ENCODE data around the gene ZNF277.

Gene ZNF277

DNA sequence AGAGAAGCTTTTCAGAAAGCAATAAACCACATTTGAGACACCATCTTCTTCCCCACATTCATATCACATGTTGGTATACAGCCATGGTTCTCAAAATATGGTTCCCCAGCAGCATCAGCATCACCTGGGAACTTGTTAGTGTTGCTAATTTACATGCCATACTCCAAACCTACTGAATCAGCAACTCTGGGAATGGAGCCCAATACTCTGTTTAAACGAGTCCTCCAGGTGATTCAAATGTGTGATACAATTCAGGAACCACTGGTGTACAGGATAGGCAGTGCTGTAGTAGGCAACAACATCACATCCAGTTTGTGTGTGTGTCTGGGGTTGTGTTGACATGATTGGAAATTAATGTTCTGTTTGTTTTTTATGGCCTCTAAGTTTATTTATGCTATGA lies 47.7 kb downstream of the ZNF277 start:
- 80 to 90% methylated on average over 1 of the region's 1 CpG for WGBS, 2 experiments (ENCODE audit: insufficient coverage in 2 of 2)
- H3K4me3 ChIP-seq (ENCODE audit: extremely low read depth, insufficient read depth, low read length, poor library complexity, severe bottlenecking), result no peak overlapping the region

DNA sequence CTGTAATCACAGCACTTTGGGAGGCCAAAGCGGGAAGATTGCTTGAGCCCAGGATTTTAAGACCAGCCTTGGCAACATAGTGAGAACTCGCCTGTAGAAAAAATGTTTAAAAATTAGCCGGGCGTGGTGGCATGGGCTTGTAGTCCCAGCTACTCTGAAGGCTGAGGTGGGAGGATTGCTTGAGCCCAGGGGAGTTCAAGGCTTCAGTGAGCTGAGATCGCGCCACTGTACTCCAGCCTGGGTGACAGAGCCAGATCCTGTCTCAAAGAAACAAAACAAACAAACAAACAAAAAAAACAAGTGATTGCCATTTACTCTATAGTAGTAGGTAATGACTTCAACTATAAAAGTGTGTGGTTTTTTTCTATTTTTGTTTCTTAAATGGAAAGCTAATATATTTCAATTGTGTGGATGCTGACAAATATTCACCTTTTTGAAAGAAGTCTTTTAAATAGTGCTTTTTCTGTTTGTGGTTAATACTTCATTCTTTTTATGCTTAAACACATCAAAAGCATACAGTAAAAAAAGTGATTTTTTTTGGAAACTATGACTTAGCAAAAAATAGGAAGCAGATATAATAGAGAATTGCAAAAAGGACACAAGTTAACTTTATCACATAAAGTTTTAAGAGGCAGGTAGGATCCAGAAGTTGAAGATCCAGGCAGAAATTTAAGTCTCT lies 48.4 kb downstream of the ZNF277 start:
- Histone ChIP-seq H3K36me3 (ENCODE audit: control insufficient read depth, insufficient read depth, low read length) (no peaks in the 10 kb centered on the region), H3K9me3 (ENCODE audit: control insufficient read depth, low read length) (no peaks in the 10 kb centered on the region), H3K4me1 (ENCODE audit: control insufficient read depth, insufficient read depth, low read length, poor library complexity, severe bottlenecking) (peaks cover 7% of the 10 kb centered on the region), H3K27ac (ENCODE audit: low read depth, low read length, severe bottlenecking) (no peak overlapping the region), H3K4me3 (ENCODE audit: extremely low read depth, insufficient read depth, low read length, poor library complexity, severe bottlenecking) (no peak overlapping the region)
- 74 to 91% methylated on average over 4 of the region's 6 CpGs for WGBS, 2 experiments (ENCODE audit: insufficient coverage in 2 of 2)

More for the DNA sequence above, 47.7 kb downstream of the ZNF277 start:
- H3K27ac ChIP-seq (ENCODE audit: low read depth, low read length, severe bottlenecking), result no peak overlapping the region
- H3K36me3 ChIP-seq (ENCODE audit: control insufficient read depth, insufficient read depth, low read length), result no peaks in the 10 kb centered on the region
- peaks cover 7% of the 10 kb centered on the region for H3K4me1 ChIP-seq (ENCODE audit: control insufficient read depth, insufficient read depth, low read length, poor library complexity, severe bottlenecking)
- H3K9me3 ChIP-seq (ENCODE audit: control insufficient read depth, low read length), result no peaks in the 10 kb centered on the region

DNA sequence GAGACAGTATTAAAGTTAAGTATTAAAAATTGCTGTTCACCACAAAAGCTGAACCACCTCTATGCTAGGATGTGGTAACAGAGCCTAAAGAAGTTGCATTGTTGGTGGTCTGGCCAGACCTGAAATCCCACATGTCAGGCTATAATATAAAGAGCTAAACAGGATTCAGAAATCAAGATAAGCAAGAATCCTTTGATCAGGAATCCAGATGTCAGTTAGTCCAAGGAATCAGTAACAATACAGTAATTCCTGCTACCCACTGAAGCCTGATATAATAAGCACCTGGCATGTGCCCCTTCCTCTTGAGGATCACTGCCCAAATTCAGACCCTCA lies 48.9 kb downstream of the ZNF277 start:
- Histone ChIP-seq H3K4me1 (ENCODE audit: control insufficient read depth, insufficient read depth, low read length, poor library complexity, severe bottlenecking) (peaks cover 7% of the 10 kb centered on the region), H3K4me3 (ENCODE audit: extremely low read depth, insufficient read depth, low read length, poor library complexity, severe bottlenecking) (no peak overlapping the region), H3K36me3 (ENCODE audit: control insufficient read depth, insufficient read depth, low read length) (no peaks in the 10 kb centered on the region), H3K9me3 (ENCODE audit: control insufficient read depth, low read length) (no peaks in the 10 kb centered on the region), H3K27ac (ENCODE audit: low read depth, low read length, severe bottlenecking) (no peak overlapping the region)

DNA sequence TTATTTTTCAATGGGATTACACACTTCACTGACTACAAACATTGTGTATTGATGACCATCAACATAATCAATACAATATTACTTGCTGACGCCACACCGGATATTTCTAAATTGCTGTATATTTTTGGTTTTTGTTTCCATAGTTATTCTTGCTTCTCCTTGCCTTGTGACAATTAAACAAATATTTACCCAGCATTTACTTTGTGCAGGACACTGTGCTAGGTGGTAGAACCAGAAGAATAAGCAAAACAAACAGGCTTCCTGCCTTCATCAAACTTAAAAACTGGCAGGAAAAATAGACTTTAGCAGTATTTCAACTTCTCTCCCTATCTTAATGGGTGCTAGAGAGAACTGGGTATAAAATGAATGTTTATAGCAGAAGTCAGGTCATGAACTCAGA lies 50.6 kb downstream of the ZNF277 start:
- H3K4me3 ChIP-seq (ENCODE audit: extremely low read depth, insufficient read depth, low read length, poor library complexity, severe bottlenecking), result no peak overlapping the region
- no peaks in the 10 kb centered on the region for H3K9me3 ChIP-seq (ENCODE audit: control insufficient read depth, low read length)
- H3K4me1 ChIP-seq (ENCODE audit: control insufficient read depth, insufficient read depth, low read length, poor library complexity, severe bottlenecking), result peaks cover 3% of the 10 kb centered on the region
- H3K36me3 ChIP-seq (ENCODE audit: control insufficient read depth, insufficient read depth, low read length), result no peaks in the 10 kb centered on the region
- H3K27ac ChIP-seq (ENCODE audit: low read depth, low read length, severe bottlenecking), result no peak overlapping the region
- no CpG with 5 or more reads among the region's 2 CpGs for WGBS, 2 experiments (ENCODE audit: insufficient coverage in 2 of 2)

DNA sequence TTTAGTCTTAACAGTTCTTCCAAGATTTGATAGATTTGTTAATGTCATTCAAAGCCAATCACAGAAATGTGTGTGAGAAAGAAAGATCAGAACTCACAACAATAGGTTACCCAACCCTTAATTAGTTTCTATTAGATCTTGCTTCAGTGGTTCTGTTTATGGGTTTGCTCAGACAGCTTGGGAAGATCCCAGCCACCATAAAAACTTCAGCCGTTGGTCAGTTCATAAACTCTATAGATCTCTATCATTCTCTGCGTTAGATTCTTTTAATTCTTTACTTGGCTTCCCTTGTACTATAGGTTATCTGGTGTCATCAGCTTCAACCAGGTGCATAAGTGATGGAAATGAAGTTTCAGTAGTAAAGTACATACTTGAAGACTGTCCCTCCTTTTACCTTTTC lies 54.4 kb downstream of the ZNF277 start:
- no peaks in the 10 kb centered on the region for H3K4me1 ChIP-seq (ENCODE audit: control insufficient read depth, insufficient read depth, low read length, poor library complexity, severe bottlenecking)
- H3K9me3 ChIP-seq (ENCODE audit: control insufficient read depth, low read length), result no peaks in the 10 kb centered on the region
- H3K27ac ChIP-seq (ENCODE audit: low read depth, low read length, severe bottlenecking), result no peak overlapping the region
- no peak overlapping the region for H3K4me3 ChIP-seq (ENCODE audit: extremely low read depth, insufficient read depth, low read length, poor library complexity, severe bottlenecking)
- no peaks in the 10 kb centered on the region for H3K36me3 ChIP-seq (ENCODE audit: control insufficient read depth, insufficient read depth, low read length)
- no CpG with 5 or more reads among the region's 2 CpGs for WGBS, 2 experiments (ENCODE audit: insufficient coverage in 2 of 2)

DNA sequence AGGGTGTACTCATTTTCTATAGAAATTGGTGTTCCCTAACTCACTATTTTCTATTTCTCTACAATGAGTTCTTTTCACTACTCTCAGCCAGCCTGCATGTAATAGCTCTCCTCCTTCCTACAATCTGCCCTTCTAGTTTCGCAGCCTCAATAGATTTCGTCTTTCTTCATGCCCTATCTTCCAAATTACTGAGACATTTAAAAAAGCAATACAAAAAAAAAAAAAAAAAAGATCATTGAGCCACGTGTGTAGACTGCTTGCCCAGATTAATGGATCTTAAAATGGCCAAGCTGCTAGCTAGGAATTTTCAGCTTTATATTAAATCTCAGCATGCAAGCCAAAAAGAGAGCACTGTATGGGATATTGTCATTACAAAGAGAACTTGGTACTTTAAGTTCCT lies 55.5 kb downstream of the ZNF277 start:
- H3K27ac ChIP-seq (ENCODE audit: low read depth, low read length, severe bottlenecking), result no peak overlapping the region

GRCh38 chr7:112262855-112263487 lies 56.5 kb downstream of the ZNF277 start:
- no peaks in the 10 kb centered on the region for H3K9me3 ChIP-seq (ENCODE audit: control insufficient read depth, low read length)
- H3K4me3 ChIP-seq (ENCODE audit: extremely low read depth, insufficient read depth, low read length, poor library complexity, severe bottlenecking), result no peak overlapping the region
- H3K27ac ChIP-seq (ENCODE audit: low read depth, low read length, severe bottlenecking), result no peak overlapping the region
- H3K36me3 ChIP-seq (ENCODE audit: control insufficient read depth, insufficient read depth, low read length), result no peaks in the 10 kb centered on the region
- 95 to 100% methylated on average over 1 to 2 of the region's 2 CpGs for WGBS, 2 experiments (ENCODE audit: insufficient coverage in 2 of 2)
- H3K4me1 ChIP-seq (ENCODE audit: control insufficient read depth, insufficient read depth, low read length, poor library complexity, severe bottlenecking), result no peaks in the 10 kb centered on the region

More for the DNA sequence above, 55.5 kb downstream of the ZNF277 start:
- Histone ChIP-seq H3K4me1 (ENCODE audit: control insufficient read depth, insufficient read depth, low read length, poor library complexity, severe bottlenecking) (no peaks in the 10 kb centered on the region), H3K4me3 (ENCODE audit: extremely low read depth, insufficient read depth, low read length, poor library complexity, severe bottlenecking) (no peak overlapping the region), H3K9me3 (ENCODE audit: control insufficient read depth, low read length) (no peaks in the 10 kb centered on the region), H3K36me3 (ENCODE audit: control insufficient read depth, insufficient read depth, low read length) (no peaks in the 10 kb centered on the region)
- 73 to 89% methylated on average over 2 of the region's 3 CpGs for WGBS, 2 experiments (ENCODE audit: insufficient coverage in 2 of 2)

DNA sequence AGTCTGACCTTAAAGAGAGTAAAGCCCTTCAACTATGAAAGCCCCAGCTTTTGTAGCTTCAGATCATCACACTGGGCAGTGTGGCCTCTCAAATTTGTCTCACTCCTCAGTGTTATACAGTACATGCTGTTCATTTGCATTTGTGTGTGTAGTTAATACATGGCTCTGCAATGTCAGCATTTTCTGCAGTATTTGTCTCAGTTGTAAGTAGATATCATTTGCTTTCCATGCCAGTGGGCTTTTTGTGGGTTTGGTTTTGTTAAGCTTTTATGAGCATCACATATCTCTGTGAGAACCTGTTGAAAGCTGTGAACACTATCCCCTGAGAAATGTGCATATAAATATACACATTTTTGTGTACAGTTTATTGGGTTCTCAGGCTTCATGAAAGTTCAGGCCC lies 57.0 kb downstream of the ZNF277 start:
- Histone ChIP-seq H3K27ac (ENCODE audit: low read depth, low read length, severe bottlenecking) (no peak overlapping the region), H3K9me3 (ENCODE audit: control insufficient read depth, low read length) (no peaks in the 10 kb centered on the region)

GRCh38 chr7:112266141-112266540 lies 59.6 kb downstream of the ZNF277 start:
- 92 to 93% methylated on average over 2 to 3 of the region's 3 CpGs for WGBS, 2 experiments (ENCODE audit: insufficient coverage in 2 of 2)
- Histone ChIP-seq H3K9me3 (ENCODE audit: control insufficient read depth, low read length) (no peaks in the 10 kb centered on the region), H3K4me1 (ENCODE audit: control insufficient read depth, insufficient read depth, low read length, poor library complexity, severe bottlenecking) (no peaks in the 10 kb centered on the region), H3K27ac (ENCODE audit: low read depth, low read length, severe bottlenecking) (no peak overlapping the region), H3K4me3 (ENCODE audit: extremely low read depth, insufficient read depth, low read length, poor library complexity, severe bottlenecking) (no peak overlapping the region), H3K36me3 (ENCODE audit: control insufficient read depth, insufficient read depth, low read length) (no peaks in the 10 kb centered on the region)

More for the DNA sequence above, 57.0 kb downstream of the ZNF277 start:
- Histone ChIP-seq H3K4me3 (ENCODE audit: extremely low read depth, insufficient read depth, low read length, poor library complexity, severe bottlenecking) (no peak overlapping the region), H3K4me1 (ENCODE audit: control insufficient read depth, insufficient read depth, low read length, poor library complexity, severe bottlenecking) (no peaks in the 10 kb centered on the region), H3K36me3 (ENCODE audit: control insufficient read depth, insufficient read depth, low read length) (no peaks in the 10 kb centered on the region)

GRCh38 chr7:112266595-112267270 lies 60.2 kb downstream of the ZNF277 start:
- no CpG with 5 or more reads among the region's 5 CpGs for WGBS, 2 experiments (ENCODE audit: insufficient coverage in 2 of 2)
- Histone ChIP-seq H3K9me3 (ENCODE audit: control insufficient read depth, low read length) (no peaks in the 10 kb centered on the region), H3K27ac (ENCODE audit: low read depth, low read length, severe bottlenecking) (no peak overlapping the region), H3K4me3 (ENCODE audit: extremely low read depth, insufficient read depth, low read length, poor library complexity, severe bottlenecking) (no peak overlapping the region), H3K36me3 (ENCODE audit: control insufficient read depth, insufficient read depth, low read length) (no peaks in the 10 kb centered on the region), H3K4me1 (ENCODE audit: control insufficient read depth, insufficient read depth, low read length, poor library complexity, severe bottlenecking) (no peaks in the 10 kb centered on the region)

All from mesodermal cell (in vitro differentiated cells).